Activated T-helper 1 cell treated with anti-CD3 and anti-CD28 coated beads, Interleukin-12 subunit alpha, Interleukin-12 subunit beta, Interleukin-2, Interleukin-4 antibody, amounts not matched to agents 30 ng/mL and 10 ng/mL and 1 ng/mL, durations not matched to agents 14 hours and 24 hours and 36 hours (primary cell): ENCODE data around the gene TEAD1. TPM values are rescaled to one million over a fixed set of nuclear protein-coding genes. Genes with fewer than 3 reads are reported as not detected.
A peak's percentile ranks its signal among the peaks of the same experiment; 100 is the strongest.

ENCODE experiments used
- DNase-seq: peaks from one replicate; pipeline ENCODE4 v3.0.0; 2021; ENCODE audit warnings: low spot score
- H3K27ac Mint-ChIP-seq: one replicate; pipeline ENCODE4 v1.8.0; 2021; ENCODE audit warnings: mild to moderate bottlenecking, mixed read lengths
- H3K27me3 Mint-ChIP-seq: one replicate; pipeline ENCODE4 v1.8.0; 2022; ENCODE audit warnings: mild to moderate bottlenecking, moderate library complexity, mixed read lengths; ENCODE audit not compliant: insufficient read depth
- H3K36me3 Mint-ChIP-seq: one replicate; pipeline ENCODE4 v1.8.0; 2021; ENCODE audit warnings: low read depth, mixed read lengths
- H3K4me1 Mint-ChIP-seq: one replicate; pipeline ENCODE4 v1.8.0; 2021; ENCODE audit warnings: low read depth, mixed read lengths
- H3K4me3 Mint-ChIP-seq: one replicate; pipeline ENCODE4 v1.8.0; 2021; ENCODE audit warnings: mild to moderate bottlenecking, moderate library complexity, mixed read lengths
- H3K9me3 Mint-ChIP-seq: one replicate; pipeline ENCODE4 v1.8.0; 2021; ENCODE audit warnings: mixed read lengths
- intact Hi-C: fragments of 100-400 bp; cut with micrococcal nuclease; formaldehyde crosslinking; loops from one replicate; pipeline ENCODE4 v1.15.1; 2024
- total RNA-seq: library from RNA; stranded (reverse); gene quantifications from 2 replicates; pipeline ENCODE4 v1.2.3, GENCODE V29; 2022

Gene TEAD1
- 0.41 and 1.2 TPM in 2 replicates for total RNA-seq

DNA sequence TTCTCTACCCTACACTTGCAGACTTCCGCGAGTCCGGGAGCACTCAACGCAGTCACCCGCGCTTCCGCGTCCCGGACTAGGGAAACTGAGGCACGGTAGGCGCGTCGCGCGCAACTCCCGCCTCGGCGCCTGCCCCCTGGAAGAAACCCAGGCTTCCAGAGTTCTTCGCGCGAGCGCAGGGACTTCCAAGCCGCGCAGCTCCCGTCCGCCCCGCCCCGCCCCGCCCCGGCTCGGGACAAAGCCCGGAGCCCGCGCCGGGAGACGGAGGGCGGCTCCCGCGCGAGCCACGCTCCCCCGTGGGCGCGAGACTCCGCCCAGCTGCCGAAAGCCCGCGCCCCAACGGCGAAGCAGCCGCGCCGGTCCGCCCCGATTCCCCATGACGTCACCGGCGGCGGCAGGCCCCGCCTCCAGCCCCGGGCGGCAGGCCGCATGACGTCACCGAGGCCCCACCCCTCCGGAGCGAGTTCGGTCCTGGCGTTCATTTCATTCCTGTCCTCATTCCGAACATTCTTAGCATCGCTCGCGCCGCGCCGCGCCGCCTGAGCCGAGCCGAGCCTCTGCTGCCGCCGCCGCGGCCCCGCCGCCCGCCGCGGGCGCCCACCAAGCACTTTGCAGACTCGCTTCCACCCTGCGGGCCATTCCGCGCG is at the start of gene TEAD1:
TSS of gene TEAD1 (plus strand) at position 498 of the 647 bp plus-strand sequence.
- peak within 1 kb of the TSS; percentile 82 for H3K4me3 Mint-ChIP-seq
- peaks cover 52% of the 10 kb centered on the region for H3K27me3 Mint-ChIP-seq
- H3K4me1 Mint-ChIP-seq, result peaks cover 6% of the 10 kb centered on the region
- intact Hi-C loops, result loop anchor here (2.0 to 10.0 kb wide), 3 partner anchors 791 to 995 kb away; partner anchors contain the start of genes BTBD10, FAR1 and USP47
- DNase-seq, result peak; percentile 86
- peak within 1 kb of the TSS; percentile 47 for H3K27ac Mint-ChIP-seq
- H3K9me3 Mint-ChIP-seq, result no peaks in the 10 kb centered on the region
- H3K36me3 Mint-ChIP-seq, result no peaks in the 10 kb centered on the region

DNA sequence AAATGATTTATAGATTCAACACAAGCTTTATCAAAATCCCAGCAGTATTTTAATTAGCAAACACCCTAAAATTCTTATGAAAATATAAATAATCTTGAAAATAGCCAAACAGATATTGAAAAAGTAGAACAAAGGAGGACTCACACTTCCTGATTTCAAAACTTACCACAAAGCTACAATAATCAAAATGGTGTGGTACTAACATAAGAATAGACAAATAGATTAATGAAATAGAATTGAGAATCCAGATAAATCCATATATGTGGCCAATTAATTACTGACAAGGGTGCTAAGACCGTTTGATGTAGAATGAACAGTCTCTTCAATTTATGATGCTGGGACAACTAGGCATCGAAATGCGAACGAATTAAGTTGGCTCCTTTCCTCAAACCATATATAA is 49.6 kb upstream of the TEAD1 start:
- Mint-ChIP-seq H3K27ac (no peak overlapping the region), H3K4me1 (no peaks in the 10 kb centered on the region), H3K9me3 (peaks cover 4% of the 10 kb centered on the region), H3K36me3 (no peaks in the 10 kb centered on the region), H3K4me3 (no peak overlapping the region), H3K27me3 (peaks cover 4% of the 10 kb centered on the region)
- no peak for DNase-seq
- intact Hi-C loops, result no loop called here

DNA sequence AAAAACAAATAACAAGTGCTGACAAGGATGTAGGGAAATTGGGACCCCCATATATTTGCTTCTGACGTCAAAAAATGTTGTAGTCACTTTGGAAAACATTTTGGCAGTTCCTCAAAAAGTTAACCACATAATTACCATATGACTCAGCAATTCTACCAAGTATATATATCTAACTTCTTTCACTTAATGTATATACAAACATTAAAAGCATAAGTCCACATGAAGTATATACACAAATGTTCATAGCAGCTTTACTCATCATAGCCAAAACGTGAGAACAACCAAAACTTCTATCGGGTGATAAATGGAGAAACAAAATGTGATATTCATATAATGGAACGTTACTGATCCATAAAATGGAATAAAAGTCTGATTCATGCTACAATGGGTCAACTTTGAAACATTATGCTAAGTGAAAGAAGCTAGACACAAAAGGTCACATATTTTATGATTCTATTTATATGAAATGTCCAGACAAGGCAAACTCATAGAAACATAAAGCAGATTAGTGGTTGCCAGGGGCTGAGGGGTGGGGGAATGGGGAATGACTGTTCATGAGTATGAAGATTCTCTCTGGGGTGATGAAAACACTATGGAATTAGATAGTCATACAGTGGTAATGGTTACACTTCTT is 48.7 kb upstream of the TEAD1 start:
- intact Hi-C loops, result no loop called here
- DNase-seq, result no peak
- no peaks in the 10 kb centered on the region for H3K4me1 Mint-ChIP-seq
- no peaks in the 10 kb centered on the region for H3K36me3 Mint-ChIP-seq
- H3K27me3 Mint-ChIP-seq, result peaks cover 4% of the 10 kb centered on the region
- no peak overlapping the region for H3K27ac Mint-ChIP-seq
- H3K9me3 Mint-ChIP-seq, result peaks cover 4% of the 10 kb centered on the region
- H3K4me3 Mint-ChIP-seq, result no peak overlapping the region

DNA sequence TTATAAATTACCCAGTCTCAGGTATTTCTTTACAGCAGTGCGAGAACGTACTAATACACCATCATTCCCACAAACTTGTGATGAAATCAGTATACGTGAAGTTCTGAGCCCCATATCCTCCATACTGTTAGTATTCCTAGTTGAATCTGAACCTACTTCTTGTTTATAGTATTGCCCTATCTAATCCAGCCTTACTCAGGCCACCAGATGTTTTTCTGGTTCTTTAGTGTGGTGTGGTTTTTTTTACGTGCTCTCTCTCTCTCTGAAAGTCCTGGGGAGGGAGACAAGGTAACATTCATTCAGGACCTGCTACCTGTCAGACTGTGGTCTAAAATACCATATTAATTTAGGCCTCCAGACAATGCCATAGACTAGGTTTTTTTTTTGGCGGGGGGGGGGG is 47.6 kb upstream of the TEAD1 start:
- Mint-ChIP-seq H3K9me3 (peaks cover 4% of the 10 kb centered on the region), H3K4me3 (no peak overlapping the region)
- intact Hi-C loops, result no loop called here

DNA sequence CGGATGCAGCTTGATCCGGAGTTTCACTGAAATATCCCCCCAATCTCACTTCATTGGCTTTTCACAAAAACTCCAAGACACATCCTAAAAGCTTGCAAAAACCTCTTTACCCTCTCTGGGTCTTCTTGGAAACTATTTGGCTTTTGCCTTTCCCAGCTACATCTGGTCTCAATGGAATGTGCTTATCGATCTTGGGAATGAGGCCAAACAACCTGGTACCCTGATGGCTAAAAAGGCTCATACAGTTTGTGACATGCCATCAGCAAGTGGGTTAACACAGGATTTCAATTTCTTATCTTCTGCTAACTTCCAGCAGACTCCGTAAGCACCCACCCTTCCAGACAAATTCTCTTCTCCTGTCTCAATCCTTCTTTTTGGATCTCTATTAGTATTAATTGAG is 45.9 kb upstream of the TEAD1 start:
- Mint-ChIP-seq H3K27me3 (peaks cover 4% of the 10 kb centered on the region), H3K4me1 (no peaks in the 10 kb centered on the region)
- intact Hi-C loops, result no loop called here

More for the DNA sequence above, 47.6 kb upstream of the TEAD1 start:
- no peaks in the 10 kb centered on the region for H3K4me1 Mint-ChIP-seq
- no peaks in the 10 kb centered on the region for H3K36me3 Mint-ChIP-seq
- H3K27ac Mint-ChIP-seq, result no peak overlapping the region
- peaks cover 4% of the 10 kb centered on the region for H3K27me3 Mint-ChIP-seq
- no peak for DNase-seq

DNA sequence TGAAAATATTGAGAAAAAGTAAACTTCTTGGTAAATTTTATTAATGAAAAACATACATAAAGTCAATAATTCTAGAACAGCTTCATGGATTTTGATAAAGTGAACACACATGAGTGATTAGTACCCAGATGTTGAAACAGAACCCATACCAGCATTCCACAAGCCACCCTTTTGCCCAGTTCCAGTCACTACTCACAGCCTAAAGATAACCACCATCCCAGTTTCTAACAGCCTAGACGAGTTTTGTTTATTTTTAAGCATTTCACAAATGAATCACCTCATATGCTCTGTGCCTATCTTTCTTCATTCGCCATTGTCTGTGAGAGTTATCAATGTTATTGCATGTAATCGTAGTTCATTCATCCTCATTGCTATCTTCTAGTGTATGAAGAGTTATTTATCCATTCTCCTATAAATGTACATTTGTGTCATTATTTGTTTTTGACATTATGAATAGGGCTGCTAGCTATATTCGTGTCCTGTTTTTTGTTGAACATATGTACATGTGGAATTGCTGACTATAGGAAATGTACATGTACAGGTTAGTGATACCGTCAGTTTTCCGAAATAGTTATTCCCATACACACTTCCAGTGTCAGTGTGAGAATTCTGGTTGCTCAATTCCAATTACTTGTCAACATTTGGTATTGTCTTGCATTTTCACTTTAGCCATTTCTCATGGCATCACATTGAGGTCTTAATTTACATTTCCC is 44.5 kb upstream of the TEAD1 start:
- no peak for DNase-seq
- Mint-ChIP-seq H3K36me3 (no peaks in the 10 kb centered on the region), H3K4me3 (no peak overlapping the region), H3K4me1 (no peaks in the 10 kb centered on the region), H3K27me3 (peaks cover 2% of the 10 kb centered on the region), H3K27ac (no peak overlapping the region), H3K9me3 (no peaks in the 10 kb centered on the region)
- intact Hi-C loops, result no loop called here

More for the DNA sequence above, 45.9 kb upstream of the TEAD1 start:
- Mint-ChIP-seq H3K9me3 (peaks cover 4% of the 10 kb centered on the region), H3K36me3 (no peaks in the 10 kb centered on the region), H3K4me3 (no peak overlapping the region), H3K27ac (no peak overlapping the region)
- no peak for DNase-seq

DNA sequence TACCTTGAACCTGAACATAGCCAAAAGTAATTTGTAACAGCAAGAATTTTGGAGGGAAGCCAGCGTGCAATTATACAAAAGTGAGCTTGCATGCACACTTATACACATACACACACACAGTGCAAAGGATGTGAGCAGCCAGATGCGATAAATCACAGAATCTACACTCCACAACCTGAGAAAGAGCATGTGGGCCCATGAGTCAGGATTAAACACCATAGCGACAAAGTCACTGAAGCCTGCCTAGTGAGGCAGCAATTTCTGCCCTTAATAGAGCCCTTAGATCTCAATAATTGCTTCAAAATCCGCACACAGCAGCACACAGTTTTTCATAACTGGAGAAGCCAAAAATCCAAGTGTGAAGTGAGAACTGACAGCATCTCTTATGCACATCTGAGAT is 42.6 kb upstream of the TEAD1 start:
- Mint-ChIP-seq H3K36me3 (no peaks in the 10 kb centered on the region), H3K4me3 (no peak overlapping the region), H3K4me1 (no peaks in the 10 kb centered on the region), H3K27ac (no peak overlapping the region), H3K9me3 (no peaks in the 10 kb centered on the region), H3K27me3 (peaks cover 2% of the 10 kb centered on the region)
- intact Hi-C loops, result no loop called here
- no peak for DNase-seq

DNA sequence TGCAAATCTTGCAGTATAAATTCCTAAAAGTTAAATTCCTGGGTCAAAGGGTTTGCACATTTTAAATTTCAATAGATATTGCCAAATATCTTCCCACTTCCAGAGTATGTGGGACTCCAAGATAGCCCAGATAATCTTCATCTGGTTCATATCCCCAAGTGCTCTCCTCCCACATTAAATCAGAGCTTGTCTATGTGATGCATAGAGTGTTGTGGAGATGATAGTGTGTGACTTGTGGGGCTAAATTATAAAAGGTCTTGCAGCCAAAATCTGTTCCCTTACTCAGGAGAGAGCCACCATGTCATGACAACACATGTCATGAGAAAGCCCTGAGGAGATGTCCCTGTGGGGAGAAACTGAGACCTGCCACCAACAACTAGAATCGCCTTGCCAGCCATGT is 39.9 kb upstream of the TEAD1 start:
- H3K4me1 Mint-ChIP-seq, result no peaks in the 10 kb centered on the region
- no peak overlapping the region for H3K4me3 Mint-ChIP-seq
- peaks cover 2% of the 10 kb centered on the region for H3K27me3 Mint-ChIP-seq
- DNase-seq, result no peak
- intact Hi-C loops, result no loop called here
- no peak overlapping the region for H3K27ac Mint-ChIP-seq
- no peaks in the 10 kb centered on the region for H3K9me3 Mint-ChIP-seq
- no peaks in the 10 kb centered on the region for H3K36me3 Mint-ChIP-seq

DNA sequence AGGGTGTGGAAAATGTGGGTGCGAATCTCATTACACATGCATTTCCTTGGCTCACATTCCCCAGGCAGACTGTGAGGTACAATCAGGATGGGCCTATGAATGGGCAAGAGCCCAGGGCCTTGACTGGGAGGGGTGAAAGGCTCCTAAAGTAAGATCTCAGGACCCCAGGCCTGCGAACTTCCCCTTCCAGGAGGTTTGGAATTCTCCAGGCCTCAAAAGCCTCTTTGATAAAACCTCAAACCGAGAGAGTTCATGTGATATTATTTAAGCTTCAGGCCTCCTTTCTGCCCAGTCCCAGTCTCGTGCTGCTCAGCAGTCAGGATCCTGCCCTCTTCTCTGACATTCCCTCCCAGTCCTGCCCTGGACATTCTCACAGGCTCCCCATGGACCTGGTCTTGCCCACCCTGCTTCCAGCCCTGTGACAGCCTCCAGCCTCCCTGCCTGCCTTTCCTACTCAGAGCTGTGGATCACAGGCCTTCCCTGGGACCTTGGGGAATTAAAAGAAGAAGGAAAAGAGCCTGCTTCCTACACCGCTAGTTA is 37.3 kb upstream of the TEAD1 start:
- H3K27ac Mint-ChIP-seq, result no peak overlapping the region
- peaks cover 2% of the 10 kb centered on the region for H3K27me3 Mint-ChIP-seq
- H3K4me1 Mint-ChIP-seq, result no peaks in the 10 kb centered on the region
- no peaks in the 10 kb centered on the region for H3K9me3 Mint-ChIP-seq
- no peaks in the 10 kb centered on the region for H3K36me3 Mint-ChIP-seq
- DNase-seq, result no peak
- no peak overlapping the region for H3K4me3 Mint-ChIP-seq
- intact Hi-C loops, result no loop called here

DNA sequence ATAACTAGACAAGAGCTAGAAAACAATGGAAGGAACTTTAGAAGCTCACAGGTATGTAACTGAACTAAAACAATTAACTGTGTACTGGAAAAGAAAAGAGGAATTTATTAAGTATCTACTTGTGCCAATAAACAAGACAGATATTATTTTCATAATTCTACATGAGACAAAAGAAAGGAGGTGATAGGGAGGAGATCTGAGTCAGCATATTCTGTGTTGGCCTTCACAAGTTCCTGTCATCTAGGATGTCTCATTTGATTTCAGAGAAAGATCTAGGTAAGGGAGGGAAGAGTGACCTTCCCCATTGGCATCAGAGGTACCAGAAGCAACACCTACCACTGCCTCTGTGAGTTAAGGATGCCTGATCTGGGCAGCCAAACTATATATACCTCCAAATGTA is 34.8 kb upstream of the TEAD1 start:
- no peaks in the 10 kb centered on the region for H3K36me3 Mint-ChIP-seq
- DNase-seq, result no peak
- no peak overlapping the region for H3K4me3 Mint-ChIP-seq
- no peaks in the 10 kb centered on the region for H3K4me1 Mint-ChIP-seq
- no peaks in the 10 kb centered on the region for H3K9me3 Mint-ChIP-seq
- peaks cover 2% of the 10 kb centered on the region for H3K27me3 Mint-ChIP-seq
- no peak overlapping the region for H3K27ac Mint-ChIP-seq
- intact Hi-C loops, result no loop called here

DNA sequence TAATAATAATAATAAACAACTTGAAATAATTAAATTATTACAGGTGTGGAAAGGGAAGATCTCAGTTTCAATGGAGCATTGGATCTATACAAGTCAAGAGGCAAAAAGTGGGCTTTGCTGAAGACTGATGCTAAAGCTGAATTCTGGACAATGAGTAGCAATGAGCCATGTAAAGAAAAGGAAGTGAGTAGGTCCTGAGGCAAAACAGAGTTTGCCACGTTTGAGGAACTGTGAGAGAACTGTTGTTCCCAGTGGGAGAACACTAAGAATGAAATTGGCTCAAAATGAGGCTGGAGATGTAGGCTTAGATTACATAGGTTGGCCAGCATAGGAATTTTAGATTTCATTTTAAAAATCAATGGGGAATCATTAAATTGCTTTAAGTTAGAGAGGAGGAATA is 33.9 kb upstream of the TEAD1 start:
- no peak overlapping the region for H3K27ac Mint-ChIP-seq
- H3K36me3 Mint-ChIP-seq, result no peaks in the 10 kb centered on the region
- DNase-seq, result no peak
- intact Hi-C loops, result no loop called here
- peaks cover 2% of the 10 kb centered on the region for H3K27me3 Mint-ChIP-seq
- H3K9me3 Mint-ChIP-seq, result no peaks in the 10 kb centered on the region
- H3K4me1 Mint-ChIP-seq, result no peaks in the 10 kb centered on the region
- no peak overlapping the region for H3K4me3 Mint-ChIP-seq

DNA sequence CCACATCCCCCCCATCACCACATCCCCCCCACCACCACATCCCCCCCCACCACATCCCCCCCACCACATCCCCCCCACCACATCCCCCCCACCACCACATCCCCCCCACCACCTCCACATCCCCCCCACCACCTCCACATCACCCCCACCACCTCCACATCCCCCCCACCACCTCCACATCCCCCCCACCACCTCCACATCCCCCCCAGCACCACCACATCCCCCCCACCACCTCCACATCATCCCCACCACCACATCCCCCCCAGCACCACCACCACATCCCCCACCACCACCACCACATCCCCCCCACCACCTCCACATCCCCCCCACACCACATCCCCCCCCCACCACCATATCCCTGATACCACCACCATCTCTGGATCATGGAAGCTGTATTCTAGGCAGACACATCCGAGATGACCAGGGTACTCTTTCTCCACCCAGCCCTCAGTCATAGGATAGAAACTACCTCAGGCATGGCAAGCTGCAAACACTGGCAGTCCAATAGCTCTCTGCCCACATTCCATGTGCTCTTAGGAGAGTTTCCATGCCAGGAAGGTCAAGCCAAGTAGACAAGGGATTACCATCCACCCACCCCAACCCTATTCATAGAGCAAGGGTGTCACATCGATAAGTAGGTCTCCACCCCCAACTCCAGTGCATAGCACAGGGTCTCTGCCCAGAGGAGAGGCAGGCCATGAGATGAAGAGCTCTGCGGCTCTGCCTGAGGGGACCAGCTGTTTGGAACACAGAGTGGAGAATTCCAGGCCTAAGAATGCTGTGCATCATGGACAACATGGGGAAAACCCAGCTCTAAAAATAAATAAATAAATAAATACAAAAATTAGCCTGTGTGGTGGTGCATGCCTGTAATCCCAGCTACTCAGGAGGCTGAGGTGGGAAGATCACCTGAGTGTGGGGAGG is 33.0 kb upstream of the TEAD1 start:
- intact Hi-C loops, result no loop called here

More for the DNA sequence above, 33.0 kb upstream of the TEAD1 start:
- H3K4me1 Mint-ChIP-seq, result no peaks in the 10 kb centered on the region
- H3K27ac Mint-ChIP-seq, result no peak overlapping the region
- no peak for DNase-seq
- H3K4me3 Mint-ChIP-seq, result no peak overlapping the region
- no peaks in the 10 kb centered on the region for H3K9me3 Mint-ChIP-seq
- H3K36me3 Mint-ChIP-seq, result no peaks in the 10 kb centered on the region
- H3K27me3 Mint-ChIP-seq, result peaks cover 2% of the 10 kb centered on the region
